HG02571 (cell line): ENCODE data around the gene PSME4.
"Not testable (repeated sequence)": the region's sequence is repeated elsewhere in the genome, so short reads cannot be mapped to it uniquely, and the experiment has no call there.

ENCODE experiments used
- ATAC-seq: cut with Tn5 transposase; IDR thresholded peaks from one replicate; pipeline ENCODE4 v1.9.1; 2021; ENCODE audit warnings: mild to moderate bottlenecking, moderate library complexity; ENCODE audit not compliant: unreplicated experiment

Gene PSME4

DNA sequence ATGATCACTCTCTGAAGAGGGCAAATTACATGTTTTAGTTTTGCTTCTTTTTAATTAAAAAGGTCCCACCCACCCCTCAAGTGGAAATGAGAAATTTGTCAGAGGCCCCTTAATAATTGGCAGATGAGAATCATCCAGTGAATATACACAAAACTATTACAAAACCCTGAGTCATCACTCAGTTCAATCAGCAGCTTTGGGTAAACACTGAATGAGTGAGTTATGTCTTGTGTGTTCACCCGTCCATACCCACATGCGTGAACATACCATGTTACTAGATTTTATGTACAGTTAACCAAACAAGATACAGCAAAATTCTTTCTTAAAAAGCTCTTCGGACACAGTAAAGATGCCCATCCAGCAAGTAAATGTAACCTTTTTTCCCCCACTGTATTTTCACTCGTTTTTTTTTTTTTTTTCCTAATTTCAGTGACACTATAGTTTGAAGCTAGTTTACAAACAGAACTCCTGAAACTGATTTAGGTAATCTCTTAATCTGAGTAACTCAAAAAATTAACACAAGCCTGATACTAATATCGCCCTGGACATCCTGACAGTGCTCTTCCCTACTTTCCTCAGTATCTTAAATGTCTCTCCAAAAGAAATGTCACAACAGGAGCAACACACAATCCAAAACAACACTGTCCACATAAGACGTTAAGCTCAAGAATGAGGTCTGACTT, 1.4 kb downstream of the PSME4 start:
- no peak for ATAC-seq

DNA sequence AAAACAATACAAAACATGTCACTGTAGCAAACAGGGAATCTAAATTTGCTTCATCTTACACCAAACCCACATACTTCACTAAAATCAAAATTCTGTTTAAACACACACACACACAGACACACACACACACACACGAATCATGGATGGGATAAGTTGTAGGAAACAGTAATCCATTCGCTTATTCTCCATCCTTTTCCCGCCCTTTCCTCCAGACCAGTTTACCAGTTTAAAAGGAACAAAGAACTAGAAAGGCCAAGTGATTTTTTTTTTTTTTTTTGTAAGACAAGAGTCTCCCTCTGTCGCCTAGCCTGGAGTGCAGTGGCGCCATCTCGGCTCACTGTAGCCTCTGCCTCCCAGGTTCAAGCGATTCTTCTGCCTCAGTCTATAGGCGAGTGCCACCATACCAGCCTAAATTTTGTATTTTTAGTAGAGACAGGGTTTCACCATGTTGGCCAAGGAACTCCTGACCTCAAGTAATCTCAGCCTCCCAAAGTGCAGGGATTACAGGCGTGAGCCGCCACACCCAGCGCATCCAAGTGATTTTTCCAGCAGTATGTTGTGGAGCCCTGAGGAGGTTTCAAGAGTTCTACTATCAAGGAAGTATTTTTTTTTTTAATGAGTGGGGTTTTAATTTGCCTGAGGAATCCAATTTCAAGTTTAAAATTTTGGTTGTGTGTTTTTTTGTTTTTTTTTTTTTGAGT, 5.7 kb downstream of the PSME4 start:
- no peak for ATAC-seq

DNA sequence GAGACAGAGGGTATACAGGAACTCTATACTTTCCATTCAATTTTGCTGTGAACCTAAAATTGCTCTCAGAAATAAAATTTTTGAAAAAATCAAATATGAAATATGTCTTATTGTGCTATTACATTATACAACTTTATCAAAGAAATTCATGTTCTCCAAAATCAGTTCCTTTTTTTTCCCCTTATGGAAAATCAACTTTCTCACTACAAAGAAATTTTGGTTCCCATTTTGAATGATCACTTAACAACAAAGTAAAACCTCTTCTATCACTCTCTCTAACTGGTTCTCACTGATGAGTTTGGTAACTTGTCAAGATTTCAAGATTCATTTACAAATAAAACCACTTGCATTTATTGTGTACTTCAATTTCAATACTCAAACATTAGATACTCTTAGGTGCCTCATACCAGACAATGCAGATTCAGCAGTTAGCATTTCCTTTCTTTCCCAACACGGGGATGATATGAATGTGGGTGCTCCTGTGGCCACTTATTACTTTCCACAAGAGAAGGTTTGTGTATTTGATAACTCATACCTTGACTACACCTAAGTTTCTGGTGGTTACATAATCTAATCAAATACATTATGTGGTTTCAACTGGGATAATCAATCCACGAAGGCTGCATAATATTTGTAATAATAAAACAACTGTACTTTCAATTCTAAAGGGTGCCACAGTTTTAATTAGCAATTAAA, 6.4 kb downstream of the PSME4 start:
- ATAC-seq, result no peak

DNA sequence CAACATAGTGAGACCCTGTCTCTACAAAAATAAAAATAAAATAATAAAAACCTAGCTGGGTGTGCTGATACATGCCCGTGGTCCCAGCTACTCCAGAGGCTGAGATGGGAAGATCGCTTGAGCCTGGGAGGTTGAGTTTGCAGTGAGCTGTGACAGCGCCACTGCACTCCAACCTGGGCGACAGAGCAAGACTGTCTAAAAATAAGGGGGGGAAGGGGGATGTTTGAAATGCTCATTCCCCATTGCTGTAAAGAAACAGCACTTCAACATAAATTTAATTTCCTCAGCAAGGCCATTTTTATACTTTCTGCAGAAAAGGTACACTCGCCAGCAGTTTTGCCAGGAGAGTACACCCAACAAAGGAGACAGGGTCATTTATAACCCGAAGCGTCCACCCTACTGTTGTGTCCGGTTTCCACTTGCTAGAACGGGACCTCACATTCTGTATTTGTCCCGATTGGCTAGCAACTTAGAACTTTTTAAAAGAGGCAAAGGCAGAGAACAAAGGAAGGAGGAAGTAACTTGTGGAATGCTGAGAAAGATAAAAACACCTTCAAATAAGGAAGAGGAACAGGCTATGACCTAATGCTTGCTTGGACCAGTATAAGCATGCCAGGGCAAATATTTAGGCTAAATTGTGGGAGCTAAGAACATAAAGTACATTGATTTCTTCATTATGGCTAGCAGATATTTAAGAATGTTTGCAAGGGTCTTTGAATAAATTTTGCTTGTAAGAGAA, 9.1 kb downstream of the PSME4 start:
- ATAC-seq, result not testable (repeated sequence)

DNA sequence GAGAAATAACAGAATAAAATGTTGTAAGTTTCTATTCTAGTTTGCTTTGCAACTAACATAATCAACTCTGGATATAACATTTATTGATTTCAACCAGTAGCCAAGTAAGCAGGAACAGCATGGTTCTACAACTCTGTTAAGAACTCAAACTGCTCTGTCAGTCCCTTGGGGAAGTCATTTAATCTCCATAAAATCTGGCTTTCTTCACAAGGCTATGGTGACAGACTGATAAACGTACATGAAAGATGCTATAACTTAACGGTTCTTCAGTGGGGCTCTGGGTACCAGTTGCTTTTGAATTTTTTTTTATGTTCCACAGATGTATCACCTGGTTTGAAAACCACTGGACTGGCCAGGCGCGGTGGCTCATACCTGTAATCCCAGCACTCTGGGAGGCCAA, 10.3 kb downstream of the PSME4 start:
- no peak for ATAC-seq

DNA sequence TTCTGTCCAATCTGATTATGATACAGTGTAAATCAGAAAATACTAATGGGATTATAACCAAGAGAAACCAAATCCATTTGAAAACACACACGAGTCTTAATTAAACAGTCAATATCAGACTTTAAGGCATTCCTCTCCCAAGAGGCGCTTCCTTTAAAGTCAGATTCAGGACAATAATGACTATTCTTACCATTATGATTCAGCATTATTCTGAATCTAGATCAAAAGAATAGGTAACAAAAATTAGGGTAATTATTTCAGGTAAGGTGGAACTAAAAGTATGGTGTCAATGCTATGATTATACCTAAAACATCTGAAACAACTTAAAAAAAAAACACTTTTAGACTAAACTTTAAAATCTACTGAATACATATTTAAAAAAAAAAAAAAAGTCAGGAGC, 12.3 kb downstream of the PSME4 start:
- no peak for ATAC-seq

DNA sequence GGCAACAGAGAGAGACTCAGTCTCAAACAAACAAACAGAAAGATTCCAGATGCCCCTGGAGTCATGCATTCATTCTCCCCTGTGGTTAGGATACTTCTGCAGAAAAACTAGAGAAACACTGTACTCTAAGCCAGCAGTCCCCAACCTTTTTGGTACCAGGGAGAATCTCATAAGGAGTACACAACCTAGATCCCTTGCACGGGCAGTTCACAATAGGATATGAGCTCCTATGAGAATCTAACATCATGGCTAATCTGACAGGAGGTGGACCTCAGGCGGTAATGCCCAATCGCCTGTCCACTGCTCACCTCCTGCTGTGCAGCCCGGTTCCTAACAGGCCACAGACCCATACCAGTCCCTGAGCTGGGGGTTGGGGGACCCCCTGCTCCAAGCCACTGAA, 18.3 kb downstream of the PSME4 start:
- ATAC-seq, result no peak

DNA sequence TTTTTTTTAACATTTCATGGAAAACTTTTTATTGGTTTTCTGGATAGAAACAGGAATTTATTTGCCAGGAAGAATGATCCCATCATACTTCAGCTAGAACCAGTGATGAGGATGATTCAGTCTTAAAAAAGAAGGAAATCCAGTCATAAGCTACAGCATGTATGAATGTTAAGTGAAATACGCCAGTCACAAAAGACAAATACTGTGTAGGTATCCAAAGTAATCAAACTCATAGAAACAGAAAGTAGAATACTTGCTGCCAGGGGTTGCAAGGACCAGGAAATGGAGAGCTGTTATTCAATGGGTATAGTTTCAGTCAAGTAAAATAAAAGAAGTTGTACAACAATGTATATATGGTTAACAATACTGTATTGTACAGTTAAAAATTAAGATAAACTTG, 21.3 kb downstream of the PSME4 start:
- no peak for ATAC-seq

DNA sequence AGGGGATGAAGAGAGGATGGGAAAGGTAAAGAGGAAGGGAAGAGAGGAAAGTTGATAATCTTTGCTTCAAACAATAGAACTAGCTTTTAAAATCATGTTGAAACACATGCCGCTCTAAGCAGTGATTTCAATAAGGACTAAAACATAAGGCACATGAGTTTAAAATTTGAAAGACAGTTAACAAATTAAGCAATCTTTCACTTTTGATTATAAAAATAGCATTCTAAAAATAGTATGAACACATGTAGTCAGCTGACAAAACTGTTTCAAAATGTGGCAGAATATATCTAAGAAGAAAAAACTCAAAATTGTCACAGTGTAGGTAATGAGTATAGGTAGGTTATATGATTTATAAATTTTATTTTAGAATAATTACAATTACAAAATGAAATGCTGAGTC, 25.3 kb downstream of the PSME4 start:
- no peak for ATAC-seq

DNA sequence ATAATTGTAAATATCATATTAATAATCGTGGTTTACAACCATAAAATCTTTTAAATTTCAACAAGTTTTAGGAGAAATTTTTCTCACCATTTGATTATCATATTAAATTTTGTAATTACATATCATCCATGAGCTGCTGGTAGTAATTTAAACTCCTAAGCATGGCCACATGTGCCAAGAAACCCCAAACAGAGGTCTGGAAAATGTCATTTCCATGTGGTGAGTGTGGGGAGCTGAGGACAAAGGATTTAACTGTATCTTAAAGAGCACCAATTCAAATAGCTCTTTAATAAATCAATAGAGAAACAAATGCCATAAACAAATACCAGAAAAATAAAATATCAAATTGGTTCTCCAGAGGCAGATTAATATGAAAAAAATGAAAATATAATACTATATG, 26.3 kb downstream of the PSME4 start:
- ATAC-seq, result no peak

DNA sequence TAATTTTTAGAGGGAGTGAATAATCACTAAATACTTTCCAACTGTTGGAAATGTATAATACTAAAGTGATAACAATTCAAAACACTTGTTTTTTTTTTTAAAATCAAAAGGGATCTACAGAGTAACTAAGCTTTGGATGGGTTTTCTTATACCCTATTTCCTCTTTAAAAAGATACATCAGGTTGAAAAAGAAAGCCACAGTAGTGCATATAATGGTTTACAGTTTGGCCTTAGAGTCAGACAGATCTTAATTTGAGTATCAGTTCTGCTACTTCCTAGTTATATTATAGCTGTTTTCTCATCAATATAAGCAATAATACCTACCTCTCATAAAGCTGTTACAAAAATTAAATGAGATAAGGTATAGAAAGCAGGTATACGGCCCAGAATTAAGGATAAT, 28.5 kb downstream of the PSME4 start:
- no peak for ATAC-seq

DNA sequence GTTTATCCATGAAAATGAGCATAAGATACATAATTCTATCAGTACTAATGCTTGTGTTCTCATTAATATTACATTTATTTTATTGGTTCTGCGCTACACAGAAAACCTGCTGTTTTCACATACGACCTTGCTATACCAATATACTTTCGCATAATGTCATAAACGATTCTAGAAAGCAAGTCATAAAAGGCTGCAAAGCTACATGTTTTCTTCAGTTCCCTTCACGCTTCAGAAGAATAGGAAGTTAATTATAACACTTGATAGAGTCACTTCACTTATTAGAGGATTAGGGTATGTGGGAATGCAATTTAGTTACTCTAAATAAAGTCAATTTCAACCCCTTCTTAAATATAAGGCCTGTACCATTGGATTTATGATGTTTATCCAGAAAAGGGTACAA, 29.0 kb downstream of the PSME4 start:
- no peak for ATAC-seq

DNA sequence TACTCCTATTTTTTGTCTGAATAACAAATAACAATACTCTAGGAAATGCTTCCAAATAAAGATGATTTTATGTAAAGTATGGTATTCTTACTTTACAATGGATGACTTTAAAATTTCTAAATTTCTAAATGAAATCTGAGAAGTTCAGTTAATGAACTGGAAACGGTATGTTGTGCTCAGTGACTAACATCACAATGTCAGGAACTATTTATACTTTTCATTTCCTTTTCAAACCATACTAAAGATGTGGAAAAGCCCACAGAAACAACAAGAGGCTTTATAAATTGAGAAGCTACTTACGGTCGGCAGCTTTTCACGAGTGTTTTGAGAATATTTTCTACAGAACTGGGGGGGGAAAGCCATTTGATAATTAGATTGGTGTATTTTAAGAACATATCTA, 31.1 kb downstream of the PSME4 start:
- ATAC-seq, result no peak

DNA sequence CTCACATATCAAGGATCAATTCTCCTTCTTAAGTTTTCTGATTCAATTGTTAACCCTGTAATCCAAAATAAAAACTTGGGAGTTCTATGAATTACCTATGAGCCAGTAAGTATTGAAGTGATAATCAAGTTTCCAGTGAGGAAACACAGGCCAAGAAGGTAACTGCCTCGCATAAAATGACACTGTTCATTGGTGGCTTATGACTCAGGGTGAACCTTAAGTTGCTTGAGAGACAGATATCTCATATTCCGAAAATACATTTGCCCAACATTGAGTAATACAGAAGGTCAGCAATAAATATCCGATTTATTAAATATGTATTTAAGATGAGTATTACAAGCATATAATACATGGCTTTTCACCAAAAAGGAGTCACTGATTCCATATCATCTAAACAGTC, 31.9 kb downstream of the PSME4 start:
- ATAC-seq, result no peak

DNA sequence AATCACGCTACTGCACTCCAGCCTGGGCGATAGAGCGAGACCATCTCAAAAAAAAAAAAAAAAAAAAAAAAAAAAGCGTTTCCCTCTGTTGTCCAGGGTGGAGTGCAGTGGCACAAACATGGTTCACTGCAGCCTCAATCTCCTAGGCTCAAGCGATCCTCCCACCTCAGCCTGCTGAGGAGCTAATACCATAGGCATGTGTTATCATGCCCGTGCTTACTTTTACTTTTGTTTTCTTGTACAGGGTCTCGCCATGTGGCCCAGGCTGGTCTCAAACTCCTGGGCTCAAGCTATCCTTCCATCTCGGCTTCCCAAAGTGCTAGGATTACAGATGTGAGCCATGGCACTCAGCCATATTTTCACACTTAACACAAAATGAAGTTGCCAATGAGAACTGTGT, 37.5 kb downstream of the PSME4 start:
- ATAC-seq, result no peak

DNA sequence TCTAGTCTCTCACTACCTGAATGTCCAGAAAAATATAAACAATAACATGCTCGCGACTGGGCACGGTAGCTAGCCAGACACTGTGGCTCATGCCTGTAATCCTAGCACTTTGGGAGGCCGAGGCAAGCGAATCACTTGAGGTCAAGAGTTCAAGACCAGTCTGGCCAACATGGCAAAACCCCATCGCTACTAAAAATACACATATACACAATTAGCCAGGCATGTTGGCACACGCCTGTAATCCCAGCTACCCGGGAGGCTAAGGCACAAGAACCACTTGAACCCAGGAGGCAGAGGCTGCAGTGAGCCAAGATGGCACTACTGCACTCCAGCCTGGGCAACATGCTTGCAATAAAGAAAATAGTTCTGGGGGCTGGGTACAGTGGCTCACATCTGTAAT, 44.5 kb downstream of the PSME4 start:
- not testable (repeated sequence) for ATAC-seq

DNA sequence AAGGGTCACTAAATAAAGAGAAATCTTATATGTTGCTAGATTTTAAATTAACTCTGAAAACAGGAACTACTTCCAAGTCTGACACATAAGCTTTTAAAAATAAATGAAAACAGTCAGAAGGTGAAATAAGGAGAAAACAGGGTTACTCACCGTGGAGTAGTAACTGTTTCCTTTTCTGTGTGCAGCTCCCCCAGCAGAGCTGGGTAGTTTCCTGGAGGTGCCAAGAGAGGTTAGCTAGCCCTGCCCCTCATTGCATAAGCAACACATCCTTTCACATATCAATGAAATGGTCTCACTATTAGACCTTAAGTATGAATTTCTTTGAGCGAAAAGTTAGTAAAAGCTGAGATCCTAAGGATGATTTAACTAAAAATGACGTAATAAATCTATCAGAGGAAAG, 57.1 kb downstream of the PSME4 start:
- peak; percentile 61 for ATAC-seq

DNA sequence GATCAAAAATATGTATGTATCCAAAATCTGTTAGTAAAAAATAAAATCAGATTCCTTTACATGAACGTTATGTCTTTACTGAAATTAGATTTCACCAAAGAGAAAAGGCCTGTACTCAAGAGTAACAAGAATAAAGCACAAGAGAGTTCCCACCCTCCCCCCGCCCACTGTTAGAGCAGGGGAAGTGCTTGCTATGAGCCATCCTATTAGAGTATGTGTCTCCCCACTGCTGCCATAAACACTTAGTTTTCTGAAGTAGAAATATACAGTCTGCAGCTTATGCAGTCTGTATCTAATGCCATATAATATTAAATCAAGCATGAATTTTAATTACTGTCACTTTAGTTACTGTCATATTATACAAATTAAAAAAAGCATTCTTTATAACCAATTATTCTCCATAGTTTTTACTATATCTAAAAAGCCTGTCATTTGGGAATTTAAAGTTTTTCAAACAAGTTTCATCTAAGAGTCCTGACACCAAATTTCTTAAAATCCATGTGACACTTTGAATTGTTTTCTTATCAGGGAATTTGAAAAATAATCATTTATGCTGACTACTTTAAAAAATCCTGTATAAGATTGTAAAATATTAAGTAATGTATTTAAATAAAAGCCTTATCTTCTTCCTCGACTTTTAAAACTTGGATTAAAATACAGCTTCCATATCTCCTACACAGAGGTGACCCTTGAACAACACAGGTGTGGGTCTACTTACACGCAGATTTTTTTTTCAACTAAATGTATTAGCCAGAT, 59.2 kb downstream of the PSME4 start:
- ATAC-seq, result no peak

DNA sequence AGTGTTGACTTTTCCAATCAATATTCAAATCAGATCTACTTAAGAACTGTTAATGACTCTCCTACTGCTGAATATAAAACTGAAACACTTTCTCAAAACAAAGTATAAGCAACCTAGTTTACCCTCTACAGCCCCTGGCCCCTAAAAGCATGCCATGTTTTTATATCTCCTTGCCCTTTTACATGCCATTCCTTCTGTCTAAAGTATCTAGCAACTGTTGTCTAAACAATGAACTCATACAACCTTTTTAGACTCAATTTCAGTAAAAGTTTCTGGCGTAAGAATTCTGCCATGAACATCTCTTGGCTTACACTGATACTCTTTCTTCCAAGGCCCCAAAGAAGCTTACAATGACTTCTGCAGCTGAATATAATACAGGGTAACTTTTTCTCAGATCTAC, 63.2 kb downstream of the PSME4 start:
- ATAC-seq, result no peak

DNA sequence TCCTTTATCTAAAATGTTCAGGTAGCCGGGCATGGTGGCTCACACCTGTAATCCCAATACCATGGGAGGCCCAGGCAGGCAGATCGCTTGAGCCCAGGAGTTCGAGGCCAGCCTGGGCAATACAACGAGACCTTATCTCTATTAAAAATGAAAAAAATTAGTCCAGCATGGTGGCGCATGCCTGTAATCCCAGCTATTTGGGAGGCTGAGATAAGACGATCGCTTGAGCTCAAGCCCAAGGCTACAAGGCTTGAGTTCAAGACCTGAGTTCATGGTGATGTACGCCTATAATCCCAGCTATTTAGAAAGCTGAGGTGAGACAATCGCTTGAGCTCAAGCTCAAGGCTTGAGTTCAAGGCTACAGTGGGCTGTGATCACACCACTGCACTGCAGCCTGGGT, 65.4 kb downstream of the PSME4 start:
- ATAC-seq, result no peak

DNA sequence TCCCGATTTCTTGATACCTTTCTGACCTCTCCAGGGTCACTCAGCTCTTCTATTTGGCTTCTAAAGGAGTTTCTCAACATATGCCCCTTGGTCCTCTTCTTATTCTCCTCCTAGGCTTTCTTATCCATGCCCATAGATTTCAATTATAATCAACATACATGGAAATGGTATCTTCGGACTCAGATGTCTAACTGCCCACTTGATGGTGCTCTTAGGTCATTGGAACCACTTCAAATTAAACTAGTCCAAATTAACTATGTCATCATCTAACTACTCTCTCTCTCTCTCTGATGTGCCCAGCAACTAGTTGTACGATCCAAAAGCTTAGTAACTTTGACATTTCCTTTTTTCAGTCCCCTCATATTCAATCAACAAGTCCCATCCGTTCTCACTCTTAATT, 67.8 kb downstream of the PSME4 start:
- ATAC-seq, result no peak
